IgD-negative memory B cell (primary cell): ENCODE data around the gene TMEM164. TPM values are rescaled to one million over a fixed set of nuclear protein-coding genes. Genes with fewer than 3 reads are reported as not detected.
A peak's percentile ranks its signal among the peaks of the same experiment; 100 is the strongest.

Experiments used
- H3K27ac Mint-ChIP-seq, 3 donors: one replicate each; pipeline ENCODE4 v1.8.0; 2020 to 2022; ENCODE audit warnings: mild to moderate bottlenecking in 3 of 3, mixed read lengths in 3 of 3, moderate library complexity in 1 of 3
- H3K27me3 Mint-ChIP-seq: one replicate; pipeline ENCODE4 v1.8.0; 2021; ENCODE audit warnings: mixed read lengths
- H3K36me3 Mint-ChIP-seq: one replicate; pipeline ENCODE4 v1.8.0; 2020; ENCODE audit warnings: mild to moderate bottlenecking, mixed read lengths
- H3K4me1 Mint-ChIP-seq, 3 donors: one replicate each; pipeline ENCODE4 v1.8.0; 2020 to 2022; ENCODE audit warnings: mixed read lengths in 3 of 3, mild to moderate bottlenecking in 1 of 3
- H3K4me3 Mint-ChIP-seq, 4 donors: one replicate each; pipeline ENCODE4 v1.8.0; 2020 to 2022; ENCODE audit warnings: mild to moderate bottlenecking in 4 of 4, mixed read lengths in 4 of 4, moderate library complexity in 3 of 4
- H3K9me3 Mint-ChIP-seq, 3 donors: one replicate each; pipeline ENCODE4 v1.8.0; 2020 to 2021; ENCODE audit warnings: mixed read lengths in 3 of 3, mild to moderate bottlenecking in 1 of 3
- polyA plus RNA-seq: library from polyadenylated mRNA; unstranded; fragments of 300-500 nt; fragmentation: Illumina TruSeq; gene quantifications from one replicate; pipeline ENCODE4 v1.2.3, GENCODE V29; 2021

Gene TMEM164
- polyA plus RNA-seq, 1 donor from 2014 or later, result 1.4 TPM

- Mint-ChIP-seq H3K4me1 (peaks cover 3 to 4% (median 4%) of the 10 kb centered on the region in 3 donors), H3K36me3 (no peaks in the 10 kb centered on the region), H3K4me3 (no peak overlapping the region), H3K27me3 (no peaks in the 10 kb centered on the region), H3K27ac (no peak overlapping the region), H3K9me3 (no peaks in the 10 kb centered on the region)
Measured at GRCh38 chrX:110015915-110016314, 13.0 kb downstream of the TMEM164 start.

GRCh38 chrX:110020536-110020935 is 17.6 kb downstream of the TMEM164 start:
- Mint-ChIP-seq H3K4me3 (no peak overlapping the region), H3K27ac (no peak overlapping the region), H3K4me1 (peaks cover 0 to 8% (median 1%) of the 10 kb centered on the region in 3 donors), H3K9me3 (no peaks in the 10 kb centered on the region), H3K36me3 (no peaks in the 10 kb centered on the region), H3K27me3 (no peaks in the 10 kb centered on the region)

GRCh38 chrX:110021258-110022022 is 18.5 kb downstream of the TMEM164 start:
- no peaks in the 10 kb centered on the region for H3K27me3 Mint-ChIP-seq
- H3K27ac Mint-ChIP-seq, result no peak overlapping the region
- no peaks in the 10 kb centered on the region for H3K36me3 Mint-ChIP-seq
- peaks cover 0 to 9% (median 1%) of the 10 kb centered on the region in 3 donors for H3K4me1 Mint-ChIP-seq
- no peaks in the 10 kb centered on the region for H3K9me3 Mint-ChIP-seq
- H3K4me3 Mint-ChIP-seq, result no peak overlapping the region

GRCh38 chrX:110022599-110023448 is 19.9 kb downstream of the TMEM164 start:
- Mint-ChIP-seq H3K36me3 (no peaks in the 10 kb centered on the region), H3K4me3 (no peak overlapping the region), H3K4me1 (peaks cover 0 to 9% (median 5%) of the 10 kb centered on the region in 3 donors), H3K9me3 (no peaks in the 10 kb centered on the region), H3K27me3 (no peaks in the 10 kb centered on the region), H3K27ac (no peak overlapping the region)

GRCh38 chrX:110025395-110025794 is 22.5 kb downstream of the TMEM164 start:
- H3K4me3 Mint-ChIP-seq, result no peak overlapping the region
- peaks cover 5 to 13% (median 6%) of the 10 kb centered on the region in 3 donors for H3K4me1 Mint-ChIP-seq
- no peaks in the 10 kb centered on the region for H3K27me3 Mint-ChIP-seq
- H3K27ac Mint-ChIP-seq, result no peak overlapping the region
- H3K36me3 Mint-ChIP-seq, result no peaks in the 10 kb centered on the region
- H3K9me3 Mint-ChIP-seq, result no peaks in the 10 kb centered on the region

- H3K4me3 Mint-ChIP-seq, result no peak overlapping the region
- H3K27me3 Mint-ChIP-seq, result no peaks in the 10 kb centered on the region
- no peaks in the 10 kb centered on the region for H3K9me3 Mint-ChIP-seq
- no peak overlapping the region for H3K27ac Mint-ChIP-seq
- H3K4me1 Mint-ChIP-seq, result peaks cover 5 to 15% (median 6%) of the 10 kb centered on the region in 3 donors
- no peaks in the 10 kb centered on the region for H3K36me3 Mint-ChIP-seq
Measured at GRCh38 chrX:110026099-110026844, 23.4 kb downstream of the TMEM164 start.

- Mint-ChIP-seq H3K4me3 (no peak overlapping the region), H3K27ac (peak overlapping the region in 1 of 3 donors; percentile 47), H3K4me1 (peaks cover 4 to 20% (median 10%) of the 10 kb centered on the region in 3 donors), H3K27me3 (no peaks in the 10 kb centered on the region), H3K9me3 (no peaks in the 10 kb centered on the region), H3K36me3 (peaks cover 3% of the 10 kb centered on the region)
Measured at GRCh38 chrX:110032534-110033147, 29.7 kb downstream of the TMEM164 start.

GRCh38 chrX:110034036-110034435 is 31.1 kb downstream of the TMEM164 start:
- no peak overlapping the region for H3K4me3 Mint-ChIP-seq
- peaks cover 4 to 20% (median 4%) of the 10 kb centered on the region in 3 donors for H3K4me1 Mint-ChIP-seq
- peaks cover 5% of the 10 kb centered on the region for H3K27me3 Mint-ChIP-seq
- no peaks in the 10 kb centered on the region for H3K9me3 Mint-ChIP-seq
- H3K27ac Mint-ChIP-seq, result no peak overlapping the region
- peaks cover 3% of the 10 kb centered on the region for H3K36me3 Mint-ChIP-seq

- Mint-ChIP-seq H3K27ac (no peak overlapping the region), H3K27me3 (peaks cover 7% of the 10 kb centered on the region), H3K4me3 (no peak overlapping the region), H3K36me3 (peaks cover 3% of the 10 kb centered on the region), H3K9me3 (no peaks in the 10 kb centered on the region), H3K4me1 (peaks cover 5 to 14% (median 8%) of the 10 kb centered on the region in 3 donors)
Measured at GRCh38 chrX:110036162-110037033, 33.5 kb downstream of the TMEM164 start.

GRCh38 chrX:110037178-110037577 is 34.3 kb downstream of the TMEM164 start:
- Mint-ChIP-seq H3K27me3 (peaks cover 7% of the 10 kb centered on the region), H3K4me3 (no peak overlapping the region), H3K27ac (no peak overlapping the region), H3K36me3 (peaks cover 3% of the 10 kb centered on the region), H3K9me3 (no peaks in the 10 kb centered on the region), H3K4me1 (peaks cover 4 to 15% (median 8%) of the 10 kb centered on the region in 3 donors)

GRCh38 chrX:110038900-110039299 is 36.0 kb downstream of the TMEM164 start:
- Mint-ChIP-seq H3K27ac (no peak overlapping the region), H3K27me3 (peaks cover 7% of the 10 kb centered on the region), H3K9me3 (no peaks in the 10 kb centered on the region), H3K36me3 (no peaks in the 10 kb centered on the region), H3K4me3 (peak overlapping the region in 1 of 4 donors; percentile 28), H3K4me1 (peaks cover 6 to 14% (median 12%) of the 10 kb centered on the region in 3 donors)

- peaks cover 2% of the 10 kb centered on the region for H3K36me3 Mint-ChIP-seq
- peaks cover 7% of the 10 kb centered on the region for H3K27me3 Mint-ChIP-seq
- no peaks in the 10 kb centered on the region for H3K9me3 Mint-ChIP-seq
- peaks cover 6 to 12% (median 7%) of the 10 kb centered on the region in 3 donors for H3K4me1 Mint-ChIP-seq
- peak overlapping the region in 1 of 4 donors; percentile 0 for H3K4me3 Mint-ChIP-seq
- no peak overlapping the region for H3K27ac Mint-ChIP-seq
Measured at GRCh38 chrX:110041980-110042379, 39.1 kb downstream of the TMEM164 start.

- Mint-ChIP-seq H3K27ac (no peak overlapping the region), H3K27me3 (peaks cover 7% of the 10 kb centered on the region), H3K4me3 (peak overlapping the region in 1 of 4 donors; percentile 0), H3K36me3 (peaks cover 2% of the 10 kb centered on the region), H3K9me3 (no peaks in the 10 kb centered on the region), H3K4me1 (peaks cover 4 to 10% (median 7%) of the 10 kb centered on the region in 3 donors)
Measured at GRCh38 chrX:110042496-110042895, 39.6 kb downstream of the TMEM164 start.

- Mint-ChIP-seq H3K36me3 (peaks cover 2% of the 10 kb centered on the region), H3K4me1 (peaks cover 4 to 10% (median 7%) of the 10 kb centered on the region in 3 donors), H3K9me3 (no peaks in the 10 kb centered on the region), H3K27ac (no peak overlapping the region), H3K4me3 (no peak overlapping the region), H3K27me3 (peaks cover 3% of the 10 kb centered on the region)
Measured at GRCh38 chrX:110043506-110043905, 40.6 kb downstream of the TMEM164 start.
